WTC11 (cell line): Measurements from ENCODE around the gene NAV2. TPM values are rescaled to one million over a fixed set of nuclear protein-coding genes. Genes with fewer than 3 reads are reported as not detected.

Source experiments
- ATAC-seq: fragments of 200-7000 bp; cut with Tn5 transposase; 2 replicates; pipeline ENCODE4 v1.10.0; 2021; ENCODE audit warnings: mild to moderate bottlenecking, moderate library complexity
- CTCF ChIA-PET: fragments of 300-600 bp; sonication (Branson Sonifier 250); formaldehyde crosslinking; loops from one replicate; lab custom pipeline; 2021; ENCODE audit warnings: antibody characterized with exemption; lab: Charles Lee
- POLR2A ChIA-PET: fragments of 350-600 bp; sonication (Branson Sonifier 250); formaldehyde crosslinking; loops from one replicate; lab custom pipeline; 2021; ENCODE audit warnings: antibody characterized with exemption; lab: Charles Lee
- DNase-seq: peaks from one replicate; pipeline ENCODE4 v3.0.0; 2021; ENCODE audit warnings: low spot score
- H3K27ac Mint-ChIP-seq: 2 replicates; pipeline ENCODE4 v1.8.0; 2021; ENCODE audit warnings: mixed read lengths
- H3K27me3 Mint-ChIP-seq: 2 replicates; pipeline ENCODE4 v1.8.0; 2021; ENCODE audit warnings: low read depth, mild to moderate bottlenecking, moderate library complexity, mixed read lengths
- H3K36me3 Mint-ChIP-seq: 2 replicates; pipeline ENCODE4 v1.8.0; 2021; ENCODE audit warnings: mixed read lengths
- H3K4me1 Mint-ChIP-seq: 2 replicates; pipeline ENCODE4 v1.8.0; 2022; ENCODE audit warnings: mixed read lengths
- H3K4me3 Mint-ChIP-seq: 2 replicates; pipeline ENCODE4 v1.8.0; 2021; ENCODE audit warnings: mild to moderate bottlenecking, moderate library complexity, mixed read lengths
- H3K9me3 Mint-ChIP-seq: 2 replicates; pipeline ENCODE4 v1.8.0; 2021; ENCODE audit warnings: mixed read lengths
- ATF1 ChIP-seq: sonication (generic); formaldehyde crosslinking; IDR thresholded peaks from 2 replicates; pipeline ENCODE4 v1.8.1; 2023; ENCODE audit warnings: mild to moderate bottlenecking, moderate library complexity, missing genetic modification reagents
- ETV6 ChIP-seq: sonication (generic); formaldehyde crosslinking; IDR thresholded peaks from 2 replicates; pipeline ENCODE4 v1.8.1; 2022; ENCODE audit warnings: mild to moderate bottlenecking, missing genetic modification reagents
- FOXP1 ChIP-seq: sonication (generic); formaldehyde crosslinking; IDR thresholded peaks from 2 replicates; pipeline ENCODE4 v1.8.0; 2022; ENCODE audit warnings: missing genetic modification reagents, mild to moderate bottlenecking, moderate library complexity, borderline replicate concordance
- GRHL2 ChIP-seq: fragments of 250-450 bp; sonication (Bioruptor Pico); IDR thresholded peaks from 2 replicates; pipeline ENCODE4 v1.8.0; 2022; ENCODE audit warnings: mild to moderate bottlenecking, moderate library complexity; ENCODE audit not compliant: insufficient replicate concordance, severe bottlenecking
- JUN ChIP-seq: sonication (generic); formaldehyde crosslinking; IDR thresholded peaks from 2 replicates; pipeline ENCODE4 v1.8.0; 2023; ENCODE audit warnings: mild to moderate bottlenecking, missing genetic modification reagents
- NR2C2 ChIP-seq: sonication (generic); formaldehyde crosslinking; IDR thresholded peaks from 2 replicates; pipeline ENCODE4 v1.8.0; 2022; ENCODE audit warnings: mild to moderate bottlenecking, missing genetic modification reagents
- NR3C1 ChIP-seq: sonication (generic); formaldehyde crosslinking; conservative IDR thresholded peaks from 2 replicates; pipeline ENCODE4 v1.8.1; 2023; ENCODE audit warnings: low read depth, mild to moderate bottlenecking, missing genetic modification reagents
- PREB ChIP-seq: sonication (generic); formaldehyde crosslinking; IDR thresholded peaks from 2 replicates; pipeline ENCODE4 v1.8.1; 2022; ENCODE audit warnings: mild to moderate bottlenecking, missing genetic modification reagents, moderate library complexity, borderline replicate concordance
- SOX15 ChIP-seq: fragments of 250-450 bp; sonication (Bioruptor Pico); IDR thresholded peaks from 2 replicates; pipeline ENCODE4 v1.9.0; 2021; ENCODE audit warnings: mild to moderate bottlenecking
- USF2 ChIP-seq: sonication (generic); formaldehyde crosslinking; IDR thresholded peaks from 2 replicates; pipeline ENCODE4 v1.8.1; 2023; ENCODE audit warnings: mild to moderate bottlenecking, missing genetic modification reagents, moderate library complexity
- ZNF121 ChIP-seq: sonication (generic); formaldehyde crosslinking; IDR thresholded peaks from 2 replicates; pipeline ENCODE4 v1.8.0; 2023; ENCODE audit warnings: missing genetic modification reagents
- ZNF219 ChIP-seq: sonication (generic); formaldehyde crosslinking; IDR thresholded peaks from 2 replicates; pipeline ENCODE4 v1.8.0; 2023; ENCODE audit warnings: missing genetic modification reagents, mild to moderate bottlenecking, borderline replicate concordance
- ZNF423 ChIP-seq: fragments of 250-450 bp; sonication (Bioruptor Pico); IDR thresholded peaks from 2 replicates; pipeline ENCODE4 v2.1.2; 2022; ENCODE audit warnings: mild to moderate bottlenecking, moderate library complexity
- total RNA-seq: library from RNA; stranded (reverse); gene quantifications from 3 replicates; pipeline ENCODE4 v1.2.3, GENCODE V29; 2021
- TF ChIP-seq, protein P1 (sequence below): sonication (generic); formaldehyde crosslinking; IDR thresholded peaks from 2 replicates; pipeline ENCODE4 v1.8.1; 2023; ENCODE audit warnings: mild to moderate bottlenecking, moderate library complexity, missing genetic modification reagents
- TF ChIP-seq, protein P2 (sequence below): sonication (generic); formaldehyde crosslinking; IDR thresholded peaks from 2 replicates; pipeline ENCODE4 v1.8.0; 2022; ENCODE audit warnings: mild to moderate bottlenecking, missing genetic modification reagents
- TF ChIP-seq, protein P3 (sequence below): sonication (generic); formaldehyde crosslinking; IDR thresholded peaks from 2 replicates; pipeline ENCODE4 v1.8.1; 2022; ENCODE audit warnings: mild to moderate bottlenecking, moderate library complexity, missing genetic modification reagents
- TF ChIP-seq, protein P4 (sequence below): fragments of 250-450 bp; sonication (Bioruptor Pico); IDR thresholded peaks from 2 replicates; pipeline ENCODE4 v1.9.0; 2021; ENCODE audit warnings: mild to moderate bottlenecking
- TF ChIP-seq, protein P5 (sequence below): sonication (generic); formaldehyde crosslinking; IDR thresholded peaks from 2 replicates; pipeline ENCODE4 v1.8.1; 2022; ENCODE audit warnings: low read depth, mild to moderate bottlenecking, moderate library complexity, missing genetic modification reagents, borderline replicate concordance
- TF ChIP-seq, protein P6 (sequence below): fragments of 250-450 bp; sonication (Bioruptor Pico); IDR thresholded peaks from 2 replicates; pipeline ENCODE4 v1.9.0; 2021; ENCODE audit warnings: moderate library complexity, mild to moderate bottlenecking, inconsistent platforms, borderline replicate concordance
- TF ChIP-seq, protein P7 (sequence below): sonication (generic); formaldehyde crosslinking; IDR thresholded peaks from 2 replicates; pipeline ENCODE4 v1.8.0; 2023; ENCODE audit warnings: missing genetic modification reagents, mild to moderate bottlenecking, borderline replicate concordance

The NAV2 gene
- total RNA-seq, 1 experiment from 2014 or later: 42.8 TPM

DNA sequence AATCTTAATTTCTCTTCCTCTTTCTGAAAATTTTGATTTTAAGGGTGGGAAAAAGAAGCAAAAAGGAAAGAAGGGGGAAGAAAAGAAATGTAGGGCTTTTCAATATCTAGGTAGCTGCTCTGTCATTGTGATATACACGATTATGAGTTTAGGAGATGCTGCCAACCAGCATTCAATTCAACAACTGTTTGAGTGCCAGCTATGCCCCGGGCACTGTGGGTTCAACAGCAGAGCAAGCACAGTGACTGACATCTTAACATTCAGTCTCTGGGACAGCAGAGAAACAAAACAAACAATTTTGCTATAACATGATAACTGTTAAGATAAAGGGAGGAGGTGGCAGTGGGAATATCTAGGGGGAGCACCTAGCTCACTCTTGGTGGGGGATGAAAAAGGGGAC lies 356.1 kb downstream of the NAV2 start (continued):
- no peak for TF ChIP-seq ETV6

- peaks cover 70% of the 10 kb centered on the region for H3K36me3 Mint-ChIP-seq
- H3K4me1 Mint-ChIP-seq: peaks cover 35% of the 10 kb centered on the region
Observed at GRCh38 chr11:20070459-20070858, 357.8 kb downstream of the NAV2 start.

GRCh38 chr11:20075627-20076026 lies 363.0 kb downstream of the NAV2 start:
- Mint-ChIP-seq H3K4me1 (peaks cover 8% of the 10 kb centered on the region), H3K36me3 (peaks cover 80% of the 10 kb centered on the region), H3K27ac (peak overlapping the region; percentile 19), H3K9me3 (peaks cover 18% of the 10 kb centered on the region), H3K4me3 (no peak overlapping the region), H3K27me3 (no peaks in the 10 kb centered on the region)
- DNase-seq: no peak
- ChIA-PET POLR2A (interaction anchor here (0.7 kb wide), 1 partner anchor 53 kb away, joined by 4 read pairs; no protein-coding TSS in a partner anchor), CTCF (interaction anchor here (1.5 kb wide), 1 partner anchor 122 kb away, joined by 5 read pairs; no protein-coding TSS in a partner anchor)
- TF ChIP-seq, protein P1, sequence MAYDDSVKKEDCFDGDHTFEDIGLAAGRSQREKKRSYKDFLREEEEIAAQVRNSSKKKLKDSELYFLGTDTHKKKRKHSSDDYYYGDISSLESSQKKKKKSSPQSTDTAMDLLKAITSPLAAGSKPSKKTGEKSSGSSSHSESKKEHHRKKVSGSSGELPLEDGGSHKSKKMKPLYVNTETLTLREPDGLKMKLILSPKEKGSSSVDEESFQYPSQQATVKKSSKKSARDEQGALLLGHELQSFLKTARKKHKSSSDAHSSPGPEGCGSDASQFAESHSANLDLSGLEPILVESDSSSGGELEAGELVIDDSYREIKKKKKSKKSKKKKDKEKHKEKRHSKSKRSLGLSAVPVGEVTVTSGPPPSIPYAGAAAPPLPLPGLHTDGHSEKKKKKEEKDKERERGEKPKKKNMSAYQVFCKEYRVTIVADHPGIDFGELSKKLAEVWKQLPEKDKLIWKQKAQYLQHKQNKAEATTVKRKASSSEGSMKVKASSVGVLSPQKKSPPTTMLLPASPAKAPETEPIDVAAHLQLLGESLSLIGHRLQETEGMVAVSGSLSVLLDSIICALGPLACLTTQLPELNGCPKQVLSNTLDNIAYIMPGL (CRISPR knock-in tag): no peak
- TF ChIP-seq GRHL2 (CRISPR knock-in tag): no peak
- TF ChIP-seq, protein P2, sequence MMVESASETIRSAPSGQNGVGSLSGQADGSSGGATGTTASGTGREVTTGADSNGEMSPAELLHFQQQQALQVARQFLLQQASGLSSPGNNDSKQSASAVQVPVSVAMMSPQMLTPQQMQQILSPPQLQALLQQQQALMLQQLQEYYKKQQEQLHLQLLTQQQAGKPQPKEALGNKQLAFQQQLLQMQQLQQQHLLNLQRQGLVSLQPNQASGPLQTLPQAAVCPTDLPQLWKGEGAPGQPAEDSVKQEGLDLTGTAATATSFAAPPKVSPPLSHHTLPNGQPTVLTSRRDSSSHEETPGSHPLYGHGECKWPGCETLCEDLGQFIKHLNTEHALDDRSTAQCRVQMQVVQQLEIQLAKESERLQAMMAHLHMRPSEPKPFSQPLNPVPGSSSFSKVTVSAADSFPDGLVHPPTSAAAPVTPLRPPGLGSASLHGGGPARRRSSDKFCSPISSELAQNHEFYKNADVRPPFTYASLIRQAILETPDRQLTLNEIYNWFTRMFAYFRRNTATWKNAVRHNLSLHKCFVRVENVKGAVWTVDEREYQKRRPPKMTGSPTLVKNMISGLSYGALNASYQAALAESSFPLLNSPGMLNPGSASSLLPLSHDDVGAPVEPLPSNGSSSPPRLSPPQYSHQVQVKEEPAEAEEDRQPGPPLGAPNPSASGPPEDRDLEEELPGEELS (CRISPR knock-in tag): no peak
- TF ChIP-seq, protein P3, sequence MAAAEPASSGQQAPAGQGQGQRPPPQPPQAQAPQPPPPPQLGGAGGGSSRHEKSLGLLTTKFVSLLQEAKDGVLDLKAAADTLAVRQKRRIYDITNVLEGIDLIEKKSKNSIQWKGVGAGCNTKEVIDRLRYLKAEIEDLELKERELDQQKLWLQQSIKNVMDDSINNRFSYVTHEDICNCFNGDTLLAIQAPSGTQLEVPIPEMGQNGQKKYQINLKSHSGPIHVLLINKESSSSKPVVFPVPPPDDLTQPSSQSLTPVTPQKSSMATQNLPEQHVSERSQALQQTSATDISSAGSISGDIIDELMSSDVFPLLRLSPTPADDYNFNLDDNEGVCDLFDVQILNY (CRISPR knock-in tag): no peak
- TF ChIP-seq ATF1 (CRISPR knock-in tag): no peak
- TF ChIP-seq, protein P4, sequence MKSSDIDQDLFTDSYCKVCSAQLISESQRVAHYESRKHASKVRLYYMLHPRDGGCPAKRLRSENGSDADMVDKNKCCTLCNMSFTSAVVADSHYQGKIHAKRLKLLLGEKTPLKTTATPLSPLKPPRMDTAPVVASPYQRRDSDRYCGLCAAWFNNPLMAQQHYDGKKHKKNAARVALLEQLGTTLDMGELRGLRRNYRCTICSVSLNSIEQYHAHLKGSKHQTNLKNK (CRISPR knock-in tag): no peak
- no peak for TF ChIP-seq USF2 (CRISPR knock-in tag)
- TF ChIP-seq, protein P5, sequence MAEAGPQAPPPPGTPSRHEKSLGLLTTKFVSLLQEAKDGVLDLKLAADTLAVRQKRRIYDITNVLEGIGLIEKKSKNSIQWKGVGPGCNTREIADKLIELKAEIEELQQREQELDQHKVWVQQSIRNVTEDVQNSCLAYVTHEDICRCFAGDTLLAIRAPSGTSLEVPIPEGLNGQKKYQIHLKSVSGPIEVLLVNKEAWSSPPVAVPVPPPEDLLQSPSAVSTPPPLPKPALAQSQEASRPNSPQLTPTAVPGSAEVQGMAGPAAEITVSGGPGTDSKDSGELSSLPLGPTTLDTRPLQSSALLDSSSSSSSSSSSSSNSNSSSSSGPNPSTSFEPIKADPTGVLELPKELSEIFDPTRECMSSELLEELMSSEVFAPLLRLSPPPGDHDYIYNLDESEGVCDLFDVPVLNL (CRISPR knock-in tag): no peak
- no peak for TF ChIP-seq PREB (CRISPR knock-in tag)
- TF ChIP-seq, protein P6, sequence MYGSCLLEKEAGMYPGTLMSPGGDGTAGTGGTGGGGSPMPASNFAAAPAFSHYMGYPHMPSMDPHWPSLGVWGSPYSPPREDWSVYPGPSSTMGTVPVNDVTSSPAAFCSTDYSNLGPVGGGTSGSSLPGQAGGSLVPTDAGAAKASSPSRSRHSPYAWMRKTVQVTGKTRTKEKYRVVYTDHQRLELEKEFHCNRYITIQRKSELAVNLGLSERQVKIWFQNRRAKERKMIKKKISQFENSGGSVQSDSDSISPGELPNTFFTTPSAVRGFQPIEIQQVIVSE: no peak
- TF ChIP-seq NR2C2 (CRISPR knock-in tag): no peak
- TF ChIP-seq, protein P7, sequence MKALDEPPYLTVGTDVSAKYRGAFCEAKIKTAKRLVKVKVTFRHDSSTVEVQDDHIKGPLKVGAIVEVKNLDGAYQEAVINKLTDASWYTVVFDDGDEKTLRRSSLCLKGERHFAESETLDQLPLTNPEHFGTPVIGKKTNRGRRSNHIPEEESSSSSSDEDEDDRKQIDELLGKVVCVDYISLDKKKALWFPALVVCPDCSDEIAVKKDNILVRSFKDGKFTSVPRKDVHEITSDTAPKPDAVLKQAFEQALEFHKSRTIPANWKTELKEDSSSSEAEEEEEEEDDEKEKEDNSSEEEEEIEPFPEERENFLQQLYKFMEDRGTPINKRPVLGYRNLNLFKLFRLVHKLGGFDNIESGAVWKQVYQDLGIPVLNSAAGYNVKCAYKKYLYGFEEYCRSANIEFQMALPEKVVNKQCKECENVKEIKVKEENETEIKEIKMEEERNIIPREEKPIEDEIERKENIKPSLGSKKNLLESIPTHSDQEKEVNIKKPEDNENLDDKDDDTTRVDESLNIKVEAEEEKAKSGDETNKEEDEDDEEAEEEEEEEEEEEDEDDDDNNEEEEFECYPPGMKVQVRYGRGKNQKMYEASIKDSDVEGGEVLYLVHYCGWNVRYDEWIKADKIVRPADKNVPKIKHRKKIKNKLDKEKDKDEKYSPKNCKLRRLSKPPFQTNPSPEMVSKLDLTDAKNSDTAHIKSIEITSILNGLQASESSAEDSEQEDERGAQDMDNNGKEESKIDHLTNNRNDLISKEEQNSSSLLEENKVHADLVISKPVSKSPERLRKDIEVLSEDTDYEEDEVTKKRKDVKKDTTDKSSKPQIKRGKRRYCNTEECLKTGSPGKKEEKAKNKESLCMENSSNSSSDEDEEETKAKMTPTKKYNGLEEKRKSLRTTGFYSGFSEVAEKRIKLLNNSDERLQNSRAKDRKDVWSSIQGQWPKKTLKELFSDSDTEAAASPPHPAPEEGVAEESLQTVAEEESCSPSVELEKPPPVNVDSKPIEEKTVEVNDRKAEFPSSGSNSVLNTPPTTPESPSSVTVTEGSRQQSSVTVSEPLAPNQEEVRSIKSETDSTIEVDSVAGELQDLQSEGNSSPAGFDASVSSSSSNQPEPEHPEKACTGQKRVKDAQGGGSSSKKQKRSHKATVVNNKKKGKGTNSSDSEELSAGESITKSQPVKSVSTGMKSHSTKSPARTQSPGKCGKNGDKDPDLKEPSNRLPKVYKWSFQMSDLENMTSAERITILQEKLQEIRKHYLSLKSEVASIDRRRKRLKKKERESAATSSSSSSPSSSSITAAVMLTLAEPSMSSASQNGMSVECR (CRISPR knock-in tag): no peak
- no peak for TF ChIP-seq SOX15 (CRISPR knock-in tag)
- TF ChIP-seq ZNF219 (CRISPR knock-in tag): no peak
- no peak for TF ChIP-seq NR3C1 (CRISPR knock-in tag)
- TF ChIP-seq ZNF121 (CRISPR knock-in tag): no peak
- ATAC-seq: peak; percentile 78

More at GRCh38 chr11:20070459-20070858, 357.8 kb downstream of the NAV2 start:
- POLR2A ChIA-PET: no interaction called here
- Mint-ChIP-seq H3K9me3 (peaks cover 18% of the 10 kb centered on the region), H3K27me3 (no peaks in the 10 kb centered on the region; the same call in 1 of the 2 replicates), H3K27ac (no peak overlapping the region), H3K4me3 (no peak overlapping the region)
- TF ChIP-seq JUN (CRISPR knock-in tag) (no peak), ETV6 (no peak), ZNF423 (CRISPR knock-in tag) (no peak), FOXP1 (CRISPR knock-in tag) (no peak)
- ATAC-seq: no peak
- CTCF ChIA-PET: interaction anchor here (1.9 kb wide), 1 partner anchor 62 kb away, joined by 4 read pairs; no protein-coding TSS in a partner anchor
- DNase-seq: no peak
